ENCODE measurements around the gene MST1R.

DNA sequence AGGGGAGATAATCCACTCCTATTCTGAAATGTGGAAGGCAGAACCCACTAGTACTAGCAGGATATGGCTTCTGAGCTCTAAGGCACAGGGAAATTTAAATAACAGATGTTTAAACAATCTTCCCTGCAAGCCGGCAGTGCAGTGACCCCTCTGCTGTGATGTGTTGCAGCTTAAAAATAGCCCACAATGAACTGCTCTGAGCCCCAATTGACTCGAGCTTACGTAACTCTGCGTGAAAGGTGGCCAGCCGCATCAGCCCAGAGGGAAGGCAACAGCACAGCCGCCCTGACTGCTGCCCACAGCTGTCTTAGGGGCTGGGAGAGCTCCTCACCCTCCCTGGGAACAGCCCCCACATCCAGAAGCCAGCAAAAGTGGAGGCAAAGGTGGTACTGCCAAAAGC, 21.5 kb downstream of the MST1R start:
- TF ChIP-seq, protein P1, sequence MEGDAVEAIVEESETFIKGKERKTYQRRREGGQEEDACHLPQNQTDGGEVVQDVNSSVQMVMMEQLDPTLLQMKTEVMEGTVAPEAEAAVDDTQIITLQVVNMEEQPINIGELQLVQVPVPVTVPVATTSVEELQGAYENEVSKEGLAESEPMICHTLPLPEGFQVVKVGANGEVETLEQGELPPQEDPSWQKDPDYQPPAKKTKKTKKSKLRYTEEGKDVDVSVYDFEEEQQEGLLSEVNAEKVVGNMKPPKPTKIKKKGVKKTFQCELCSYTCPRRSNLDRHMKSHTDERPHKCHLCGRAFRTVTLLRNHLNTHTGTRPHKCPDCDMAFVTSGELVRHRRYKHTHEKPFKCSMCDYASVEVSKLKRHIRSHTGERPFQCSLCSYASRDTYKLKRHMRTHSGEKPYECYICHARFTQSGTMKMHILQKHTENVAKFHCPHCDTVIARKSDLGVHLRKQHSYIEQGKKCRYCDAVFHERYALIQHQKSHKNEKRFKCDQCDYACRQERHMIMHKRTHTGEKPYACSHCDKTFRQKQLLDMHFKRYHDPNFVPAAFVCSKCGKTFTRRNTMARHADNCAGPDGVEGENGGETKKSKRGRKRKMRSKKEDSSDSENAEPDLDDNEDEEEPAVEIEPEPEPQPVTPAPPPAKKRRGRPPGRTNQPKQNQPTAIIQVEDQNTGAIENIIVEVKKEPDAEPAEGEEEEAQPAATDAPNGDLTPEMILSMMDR (IDR thresholded peaks at IDR 0.05): no peak
- no peak for TF ChIP-seq POLR2A (IDR thresholded peaks at IDR 0.05)

Measured in lower leg skin (tissue), 3 donors.